ENCODE results near the gene ADGRG1.

DNA sequence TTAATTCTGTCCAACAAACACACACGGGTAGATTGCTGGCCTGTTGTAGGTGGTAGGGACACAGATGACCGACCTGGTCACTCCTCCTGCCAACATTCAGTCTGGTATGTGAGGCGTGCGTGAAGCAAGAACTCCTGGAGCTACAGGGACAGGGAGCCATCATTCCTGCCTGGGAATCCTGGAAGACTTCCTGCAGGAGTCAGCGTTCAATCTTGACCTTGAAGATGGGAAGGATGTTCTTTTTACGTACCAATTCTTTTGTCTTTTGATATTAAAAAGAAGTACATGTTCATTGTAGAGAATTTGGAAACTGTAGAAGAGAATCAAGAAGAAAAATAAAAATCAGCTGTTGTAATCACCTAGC is 36.2 kb downstream of the ADGRG1 start:
- TF ChIP-seq JUN (CRISPR knock-in tag; IDR thresholded peaks at IDR 0.05) (no peak), SP1 (CRISPR knock-in tag; conservative IDR thresholded peaks at IDR 0.05) (no peak), IRF2 (CRISPR knock-in tag; IDR thresholded peaks at IDR 0.05; ENCODE audit: borderline replicate concordance, low read depth) (no peak), FOXK1 (CRISPR knock-in tag; IDR thresholded peaks at IDR 0.05) (no peak), RELA (CRISPR knock-in tag; IDR thresholded peaks at IDR 0.05; ENCODE audit: borderline replicate concordance) (no peak)
- TF ChIP-seq, protein P1, sequence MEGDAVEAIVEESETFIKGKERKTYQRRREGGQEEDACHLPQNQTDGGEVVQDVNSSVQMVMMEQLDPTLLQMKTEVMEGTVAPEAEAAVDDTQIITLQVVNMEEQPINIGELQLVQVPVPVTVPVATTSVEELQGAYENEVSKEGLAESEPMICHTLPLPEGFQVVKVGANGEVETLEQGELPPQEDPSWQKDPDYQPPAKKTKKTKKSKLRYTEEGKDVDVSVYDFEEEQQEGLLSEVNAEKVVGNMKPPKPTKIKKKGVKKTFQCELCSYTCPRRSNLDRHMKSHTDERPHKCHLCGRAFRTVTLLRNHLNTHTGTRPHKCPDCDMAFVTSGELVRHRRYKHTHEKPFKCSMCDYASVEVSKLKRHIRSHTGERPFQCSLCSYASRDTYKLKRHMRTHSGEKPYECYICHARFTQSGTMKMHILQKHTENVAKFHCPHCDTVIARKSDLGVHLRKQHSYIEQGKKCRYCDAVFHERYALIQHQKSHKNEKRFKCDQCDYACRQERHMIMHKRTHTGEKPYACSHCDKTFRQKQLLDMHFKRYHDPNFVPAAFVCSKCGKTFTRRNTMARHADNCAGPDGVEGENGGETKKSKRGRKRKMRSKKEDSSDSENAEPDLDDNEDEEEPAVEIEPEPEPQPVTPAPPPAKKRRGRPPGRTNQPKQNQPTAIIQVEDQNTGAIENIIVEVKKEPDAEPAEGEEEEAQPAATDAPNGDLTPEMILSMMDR (IDR thresholded peaks at IDR 0.05), result no peak
- TF ChIP-seq, protein P2, sequence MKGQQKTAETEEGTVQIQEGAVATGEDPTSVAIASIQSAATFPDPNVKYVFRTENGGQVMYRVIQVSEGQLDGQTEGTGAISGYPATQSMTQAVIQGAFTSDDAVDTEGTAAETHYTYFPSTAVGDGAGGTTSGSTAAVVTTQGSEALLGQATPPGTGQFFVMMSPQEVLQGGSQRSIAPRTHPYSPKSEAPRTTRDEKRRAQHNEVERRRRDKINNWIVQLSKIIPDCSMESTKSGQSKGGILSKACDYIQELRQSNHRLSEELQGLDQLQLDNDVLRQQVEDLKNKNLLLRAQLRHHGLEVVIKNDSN (CRISPR knock-in tag; IDR thresholded peaks at IDR 0.05), result no peak
- TF ChIP-seq, protein P3, sequence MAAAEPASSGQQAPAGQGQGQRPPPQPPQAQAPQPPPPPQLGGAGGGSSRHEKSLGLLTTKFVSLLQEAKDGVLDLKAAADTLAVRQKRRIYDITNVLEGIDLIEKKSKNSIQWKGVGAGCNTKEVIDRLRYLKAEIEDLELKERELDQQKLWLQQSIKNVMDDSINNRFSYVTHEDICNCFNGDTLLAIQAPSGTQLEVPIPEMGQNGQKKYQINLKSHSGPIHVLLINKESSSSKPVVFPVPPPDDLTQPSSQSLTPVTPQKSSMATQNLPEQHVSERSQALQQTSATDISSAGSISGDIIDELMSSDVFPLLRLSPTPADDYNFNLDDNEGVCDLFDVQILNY (CRISPR knock-in tag; IDR thresholded peaks at IDR 0.05), result no peak
